ENCODE measurements around the gene HMX1. TPM values are rescaled to one million over a fixed set of nuclear protein-coding genes. Genes with fewer than 3 reads are reported as not detected.
A peak's percentile ranks its signal among the peaks of the same experiment; 100 is the strongest.

HMX1 gene
- total and polyA plus RNA-seq, 9 donors = not detected

- WGBS, 3 donors = 68% methylated on average over 13 of the region's 13 CpGs
- Histone ChIP-seq H3K27ac (no peak overlapping the region), H3K4me1 (ENCODE audit: insufficient read depth) (no peaks in the 10 kb centered on the region), H3K9me3 (no peaks in the 10 kb centered on the region), H3K36me3 (no peaks in the 10 kb centered on the region), H3K27me3 (no peaks in the 10 kb centered on the region), H3K4me3 (no peak overlapping the region)
- TF ChIP-seq EP300 (IDR thresholded peaks at IDR 0.05) (no peak), POLR2A (IDR thresholded peaks at IDR 0.05) (no peak), CTCF (IDR thresholded peaks at IDR 0.05) (no peak)
- intact Hi-C loops (cut with DNase I) = no loop called here
- peak in 3 of 5 donors; percentile 2 to 16 (median 5) for DNase-seq
These were observed 54.4 kb downstream of the HMX1 start for GRCh38 chr4:8817096-8817812.
